PC-3 (cell line): ENCODE data around the gene TCEAL3. TPM values are rescaled to one million over a fixed set of nuclear protein-coding genes. Genes with fewer than 3 reads are reported as not detected.
"Not testable (repeated sequence)": the region's sequence is repeated elsewhere in the genome, so short reads cannot be mapped to it uniquely, and the experiment has no call there.

Experiments
- ATAC-seq: fragments of 200-7000 bp; cut with Tn5 transposase; 2 replicates; pipeline ENCODE4 v1.9.1; 2020; ENCODE audit warnings: mild to moderate bottlenecking, moderate library complexity
- BruUV-seq: library from RNA; stranded (reverse); fragments of 400-500 nt; replicated peaks from 2 replicates; lab custom pipeline; 2021; lab: Mats Ljungman, UMichigan
- CTCF ChIA-PET: fragments of 300-600 bp; sonication (Branson Sonifier 250); formaldehyde crosslinking; loops from one replicate; lab custom pipeline; 2022; ENCODE audit warnings: antibody characterized with exemption; lab: Charles Lee
- POLR2A ChIA-PET: fragments of 300-600 bp; sonication (Branson Sonifier 250); formaldehyde crosslinking; loops from one replicate; lab custom pipeline; 2022; ENCODE audit warnings: antibody characterized with exemption; ENCODE audit not compliant: unreplicated experiment; lab: Charles Lee
- DNase-seq: peaks from one replicate; pipeline ENCODE4 v3.0.0-alpha.2; 2015
- H2AFZ ChIP-seq: fragments of 300-600 bp; sonication (generic); 2 replicates; pipeline ENCODE4 v1.6.0; 2016; ENCODE audit warnings: antibody characterized with exemption, low read length
- H3F3A ChIP-seq: fragments of 300-600 bp; sonication (generic); one replicate; pipeline ENCODE4 v1.6.0; 2017; ENCODE audit warnings: antibody characterized with exemption, low read length, control low read depth, mild to moderate bottlenecking; ENCODE audit not compliant: unreplicated experiment
- H3K27ac ChIP-seq: fragments of 300-600 bp; sonication (generic); 2 replicates; pipeline ENCODE4 v1.5.1; 2016; ENCODE audit warnings: mild to moderate bottlenecking, low read length
- H3K27me3 ChIP-seq: fragments of 300-600 bp; sonication (generic); 2 replicates; pipeline ENCODE4 v1.6.1; 2016; ENCODE audit warnings: low read length, mixed read lengths
- H3K36me3 ChIP-seq: fragments of 300-600 bp; sonication (generic); 2 replicates; pipeline ENCODE4 v1.6.1; 2016; ENCODE audit warnings: low read depth, mixed run types, low read length, mixed read lengths
- H3K4me1 ChIP-seq: fragments of 300-600 bp; sonication (generic); 2 replicates; pipeline ENCODE4 v1.5.1; 2016; ENCODE audit warnings: low read length; ENCODE audit not compliant: insufficient read depth
- H3K4me2 ChIP-seq: fragments of 300-600 bp; sonication (generic); 2 replicates; pipeline ENCODE4 v1.6.0; 2016; ENCODE audit warnings: low read length
- H3K4me3 ChIP-seq: fragments of 300-600 bp; sonication (generic); 2 replicates; pipeline ENCODE4 v1.5.1; 2016; ENCODE audit warnings: mild to moderate bottlenecking, low read length, mixed read lengths
- H3K79me2 ChIP-seq: fragments of 300-600 bp; sonication (generic); 2 replicates; pipeline ENCODE4 v1.6.1; 2017; ENCODE audit warnings: low read length, mixed read lengths
- H3K9ac ChIP-seq: fragments of 300-600 bp; sonication (generic); 2 replicates; pipeline ENCODE4 v1.6.0; 2016; ENCODE audit warnings: mild to moderate bottlenecking, low read length
- H3K9me2 ChIP-seq: fragments of 300-600 bp; sonication (generic); replicated peaks from 2 replicates; pipeline ENCODE4 v1.6.1; 2016; ENCODE audit warnings: mixed run types, low read length, mixed read lengths
- H3K9me3 ChIP-seq: fragments of 300-600 bp; sonication (generic); 2 replicates; pipeline ENCODE4 v1.6.1; 2016; ENCODE audit warnings: low read length, mixed read lengths
- H4K20me1 ChIP-seq: fragments of 300-600 bp; sonication (generic); 2 replicates; pipeline ENCODE4 v1.6.1; 2016; ENCODE audit warnings: low read length, mixed read lengths
- EZH2 ChIP-seq: fragments of 300-600 bp; sonication (generic); IDR thresholded peaks from one replicate; pipeline ENCODE4 v1.6.1; 2017; ENCODE audit warnings: antibody characterized with exemption, mild to moderate bottlenecking, low read length; ENCODE audit not compliant: unreplicated experiment
- EZH2phosphoT487 ChIP-seq: fragments of 300-600 bp; sonication (generic); IDR thresholded peaks from 2 replicates; pipeline ENCODE4 v1.6.1; 2018; ENCODE audit warnings: mild to moderate bottlenecking, antibody characterized with exemption, low read length, borderline replicate concordance
- intact Hi-C: fragments of 100-400 bp; cut with micrococcal nuclease; formaldehyde crosslinking; loops from 2 replicates; pipeline ENCODE4 v1.9.0; 2023
- total RNA-seq: library from RNA; depleted of rRNA; stranded (reverse); fragments of >200 nt; gene quantifications from 2 replicates; pipeline ENCODE4 v1.2.3, GENCODE V29; 2014
- TF ChIP-seq, protein P1 (sequence below): fragments of 300-600 bp; sonication (generic); conservative IDR thresholded peaks from 2 replicates; pipeline ENCODE4 v1.5.1; 2017; ENCODE audit warnings: antibody characterized with exemption, low read depth, mild to moderate bottlenecking, low read length

The TCEAL3 gene
- total RNA-seq, 1 experiment from 2014 or later: 18.3 TPM

DNA sequence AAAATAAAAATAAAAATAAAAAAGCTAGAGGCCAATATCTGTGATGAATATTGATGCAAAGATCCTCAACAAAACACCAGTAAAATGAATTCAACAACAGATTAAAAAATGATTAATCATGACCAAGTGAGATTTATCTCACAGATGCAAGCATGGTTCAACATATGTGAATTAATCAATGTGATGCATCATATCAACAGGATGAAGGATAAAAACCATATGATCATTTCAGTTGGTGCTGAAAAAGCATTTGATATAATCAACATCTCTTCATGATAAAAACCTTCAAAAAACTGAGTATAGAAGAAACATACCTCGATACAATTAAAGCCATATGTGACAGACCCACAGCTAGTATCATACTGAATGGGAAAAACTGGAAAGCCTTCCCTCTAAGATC, 39.9 kb downstream of the TCEAL3 start:
- Histone ChIP-seq H4K20me1 (no peaks in the 10 kb centered on the region), H3K4me3 (no peak overlapping the region), H3K27me3 (no peaks in the 10 kb centered on the region), H3F3A (no peaks in the 10 kb centered on the region), H3K9ac (no peak overlapping the region), H3K36me3 (no peaks in the 10 kb centered on the region), H2AFZ (no peak overlapping the region), H3K79me2 (no peaks in the 10 kb centered on the region), H3K9me2 (no peaks in the 10 kb centered on the region), H3K4me2 (no peak overlapping the region), H3K27ac (no peak overlapping the region), H3K9me3 (no peaks in the 10 kb centered on the region), H3K4me1 (peaks cover 15% of the 10 kb centered on the region)
- DNase-seq (no peak), ATAC-seq (no peak)
- BruUV-seq: no TSS peak
- ChIA-PET POLR2A (no interaction called here), CTCF (no interaction called here)
- TF ChIP-seq EZH2: no peak
- no peak for TF ChIP-seq EZH2phosphoT487
- TF ChIP-seq, protein P1, sequence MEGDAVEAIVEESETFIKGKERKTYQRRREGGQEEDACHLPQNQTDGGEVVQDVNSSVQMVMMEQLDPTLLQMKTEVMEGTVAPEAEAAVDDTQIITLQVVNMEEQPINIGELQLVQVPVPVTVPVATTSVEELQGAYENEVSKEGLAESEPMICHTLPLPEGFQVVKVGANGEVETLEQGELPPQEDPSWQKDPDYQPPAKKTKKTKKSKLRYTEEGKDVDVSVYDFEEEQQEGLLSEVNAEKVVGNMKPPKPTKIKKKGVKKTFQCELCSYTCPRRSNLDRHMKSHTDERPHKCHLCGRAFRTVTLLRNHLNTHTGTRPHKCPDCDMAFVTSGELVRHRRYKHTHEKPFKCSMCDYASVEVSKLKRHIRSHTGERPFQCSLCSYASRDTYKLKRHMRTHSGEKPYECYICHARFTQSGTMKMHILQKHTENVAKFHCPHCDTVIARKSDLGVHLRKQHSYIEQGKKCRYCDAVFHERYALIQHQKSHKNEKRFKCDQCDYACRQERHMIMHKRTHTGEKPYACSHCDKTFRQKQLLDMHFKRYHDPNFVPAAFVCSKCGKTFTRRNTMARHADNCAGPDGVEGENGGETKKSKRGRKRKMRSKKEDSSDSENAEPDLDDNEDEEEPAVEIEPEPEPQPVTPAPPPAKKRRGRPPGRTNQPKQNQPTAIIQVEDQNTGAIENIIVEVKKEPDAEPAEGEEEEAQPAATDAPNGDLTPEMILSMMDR: no peak
- intact Hi-C loops: no loop called here

DNA sequence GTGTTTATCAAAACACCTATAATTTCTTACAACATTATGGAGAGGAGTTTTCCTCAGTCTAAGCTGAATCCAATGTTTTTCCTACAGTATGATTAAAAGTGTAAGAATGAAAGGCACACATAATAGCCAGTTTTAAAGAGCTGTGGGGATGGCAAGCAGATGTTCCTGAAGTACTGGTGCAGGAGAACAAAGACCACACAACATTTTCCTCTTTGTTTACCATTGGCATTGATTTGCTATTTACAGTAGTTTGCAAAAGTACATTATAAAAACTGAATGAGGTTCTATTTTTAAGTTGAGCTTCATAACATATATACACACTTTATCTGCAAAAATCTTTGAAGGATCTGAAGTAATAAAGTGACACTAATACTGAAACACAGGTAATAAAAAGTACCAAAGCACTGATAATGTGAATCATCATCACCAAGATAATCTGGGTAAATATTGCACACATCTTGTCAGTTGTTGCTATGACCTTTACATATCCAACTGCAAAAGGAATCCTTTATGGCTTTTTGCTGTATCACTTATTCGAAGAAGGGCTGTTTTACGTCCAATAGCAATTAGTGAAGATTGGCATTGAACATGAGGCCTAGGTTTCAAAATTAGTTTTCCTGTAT, 43.5 kb downstream of the TCEAL3 start:
- Histone ChIP-seq H3F3A (peaks cover 2% of the 10 kb centered on the region), H3K9me2 (no peaks in the 10 kb centered on the region), H3K4me2 (peak overlapping the region; percentile 29; the same call in 1 of the 2 replicates), H3K27me3 (no peaks in the 10 kb centered on the region), H3K4me3 (no peak overlapping the region), H3K79me2 (no peaks in the 10 kb centered on the region), H3K9ac (no peak overlapping the region), H3K27ac (peak overlapping the region; percentile 52), H3K9me3 (no peaks in the 10 kb centered on the region), H3K4me1 (peaks cover 27% of the 10 kb centered on the region), H4K20me1 (no peaks in the 10 kb centered on the region), H3K36me3 (no peaks in the 10 kb centered on the region), H2AFZ (no peak overlapping the region)
- BruUV-seq: no TSS peak
- ATAC-seq: peak; percentile 62
- ChIA-PET CTCF (no interaction called here), POLR2A (no interaction called here)
- no peak for TF ChIP-seq EZH2phosphoT487
- TF ChIP-seq, protein P1: no peak
- TF ChIP-seq EZH2: no peak
- DNase-seq: peak; percentile 41
- intact Hi-C loops: no loop called here

DNA sequence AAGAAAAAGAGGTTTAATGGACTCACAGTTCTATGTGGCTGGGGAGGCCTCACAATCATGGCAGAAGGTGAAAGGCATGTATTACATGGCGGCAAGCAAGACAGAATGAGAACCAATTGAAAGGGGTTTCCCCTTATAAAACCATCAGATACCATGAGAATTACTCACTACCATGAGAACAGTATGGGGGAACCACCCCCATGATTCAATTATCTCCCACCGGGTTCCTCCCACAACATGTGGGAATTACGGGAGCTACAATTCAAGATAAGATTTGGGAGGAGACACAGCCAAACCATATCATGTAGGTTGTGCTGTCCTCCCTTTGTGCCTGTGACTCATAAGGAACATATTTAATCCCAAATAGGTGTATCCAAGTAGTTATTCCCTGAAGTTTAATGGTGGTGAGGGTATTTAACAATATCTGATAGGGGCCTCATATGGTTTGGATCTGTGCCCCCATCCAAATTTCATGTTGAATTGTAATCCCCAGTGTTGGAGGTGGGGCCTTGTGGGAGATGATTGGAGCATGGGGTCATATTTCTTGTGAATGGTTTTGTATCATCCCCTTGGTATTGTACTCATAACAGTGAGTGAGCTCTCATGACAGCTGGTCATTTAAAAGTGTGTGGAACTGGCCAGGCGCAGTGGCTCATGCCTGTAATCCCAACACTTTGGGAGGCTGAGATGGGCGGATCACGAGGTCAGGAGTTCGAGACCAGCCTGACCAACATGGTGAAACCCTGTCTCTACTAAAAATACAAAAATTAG, 47.7 kb downstream of the TCEAL3 start:
- intact Hi-C loops, H3K27me3 ChIP-seq, H2AFZ ChIP-seq, CTCF ChIA-PET, H3K9me3 ChIP-seq, ATAC-seq, H3F3A ChIP-seq, H3K4me3 ChIP-seq, POLR2A ChIA-PET, BruUV-seq, H3K36me3 ChIP-seq, H4K20me1 ChIP-seq, H3K79me2 ChIP-seq, H3K9me2 ChIP-seq: not testable (repeated sequence)
- DNase-seq: peak; percentile 40
- peak overlapping the region; percentile 70 for H3K9ac ChIP-seq
- H3K27ac ChIP-seq: peak overlapping the region; percentile 99
- H3K4me2 ChIP-seq: peak overlapping the region; percentile 70; the same call in 1 of the 2 replicates
- peaks cover 60% of the 10 kb centered on the region for H3K4me1 ChIP-seq
